Astrocyte of the cerebellum (primary cell): ENCODE results near the gene BMPR2.
"Not testable (repeated sequence)": the region's sequence is repeated elsewhere in the genome, so short reads cannot be mapped to it uniquely, and the experiment has no call there.

ENCODE experiments used
- DNase-seq: peaks from one replicate; pipeline ENCODE4 v3.0.0-alpha.2; 2011; ENCODE audit warnings: low read depth
- H3K4me3 ChIP-seq: 2 replicates; pipeline ENCODE4 v1.5.1; 2011; ENCODE audit warnings: mild to moderate bottlenecking, low read depth, low read length, moderate library complexity
- in situ Hi-C: cut with HindIII; loops from 2 replicates; pipeline ENCODE4 v1.10.0; 2017; ENCODE audit warnings: low sequenced_read_pairs
- TF ChIP-seq, protein P1 (sequence below): IDR thresholded peaks from 2 replicates; pipeline ENCODE4 v1.5.1; 2012; ENCODE audit warnings: low read length, low read depth, moderate library complexity, mild to moderate bottlenecking; ENCODE audit errors: missing control alignments

Gene BMPR2

DNA sequence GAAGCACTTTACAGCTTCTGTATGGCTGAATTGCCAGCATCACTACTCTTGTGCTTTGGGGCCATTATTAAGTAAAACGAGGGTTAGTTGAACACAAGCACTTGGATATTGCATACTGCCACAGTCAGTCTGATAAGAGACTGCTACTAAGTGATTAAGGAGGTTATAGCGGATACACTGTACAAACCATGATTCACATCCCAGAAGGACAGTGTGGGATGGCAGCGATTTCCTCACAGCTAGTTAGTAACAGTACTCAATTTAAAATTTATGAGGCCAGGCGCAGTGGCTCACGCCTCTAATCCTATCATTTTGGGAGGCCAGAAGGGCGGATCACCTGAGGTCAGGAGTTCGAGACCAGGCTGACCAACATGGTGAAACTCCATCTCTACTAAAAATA is 2.6 kb upstream of the BMPR2 start:
- no peak for DNase-seq
- no peak overlapping the region for H3K4me3 ChIP-seq
- in situ Hi-C loops, result no loop called here
- TF ChIP-seq, protein P1, sequence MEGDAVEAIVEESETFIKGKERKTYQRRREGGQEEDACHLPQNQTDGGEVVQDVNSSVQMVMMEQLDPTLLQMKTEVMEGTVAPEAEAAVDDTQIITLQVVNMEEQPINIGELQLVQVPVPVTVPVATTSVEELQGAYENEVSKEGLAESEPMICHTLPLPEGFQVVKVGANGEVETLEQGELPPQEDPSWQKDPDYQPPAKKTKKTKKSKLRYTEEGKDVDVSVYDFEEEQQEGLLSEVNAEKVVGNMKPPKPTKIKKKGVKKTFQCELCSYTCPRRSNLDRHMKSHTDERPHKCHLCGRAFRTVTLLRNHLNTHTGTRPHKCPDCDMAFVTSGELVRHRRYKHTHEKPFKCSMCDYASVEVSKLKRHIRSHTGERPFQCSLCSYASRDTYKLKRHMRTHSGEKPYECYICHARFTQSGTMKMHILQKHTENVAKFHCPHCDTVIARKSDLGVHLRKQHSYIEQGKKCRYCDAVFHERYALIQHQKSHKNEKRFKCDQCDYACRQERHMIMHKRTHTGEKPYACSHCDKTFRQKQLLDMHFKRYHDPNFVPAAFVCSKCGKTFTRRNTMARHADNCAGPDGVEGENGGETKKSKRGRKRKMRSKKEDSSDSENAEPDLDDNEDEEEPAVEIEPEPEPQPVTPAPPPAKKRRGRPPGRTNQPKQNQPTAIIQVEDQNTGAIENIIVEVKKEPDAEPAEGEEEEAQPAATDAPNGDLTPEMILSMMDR, result no peak

DNA sequence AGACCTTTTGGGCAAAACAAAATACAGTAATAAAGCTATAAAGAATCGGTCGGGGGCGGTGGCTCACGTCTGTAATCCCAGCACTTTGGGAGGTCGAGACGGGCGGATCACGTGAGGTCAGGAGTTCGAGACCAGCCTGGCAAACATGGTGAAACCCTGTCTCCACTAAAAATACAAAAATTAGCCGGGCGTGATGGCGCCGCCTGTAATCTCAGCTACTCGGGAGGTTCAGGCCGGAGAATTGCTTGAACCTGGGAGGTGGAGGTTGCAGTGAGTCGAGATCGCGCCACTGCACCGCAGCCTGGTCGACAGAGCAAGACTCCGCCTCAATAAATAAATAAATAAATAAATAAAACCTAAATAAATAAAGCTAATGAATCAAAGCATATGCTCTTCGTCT is 1.7 kb upstream of the BMPR2 start:
- in situ Hi-C loops, DNase-seq, H3K4me3 ChIP-seq: not testable (repeated sequence)

DNA sequence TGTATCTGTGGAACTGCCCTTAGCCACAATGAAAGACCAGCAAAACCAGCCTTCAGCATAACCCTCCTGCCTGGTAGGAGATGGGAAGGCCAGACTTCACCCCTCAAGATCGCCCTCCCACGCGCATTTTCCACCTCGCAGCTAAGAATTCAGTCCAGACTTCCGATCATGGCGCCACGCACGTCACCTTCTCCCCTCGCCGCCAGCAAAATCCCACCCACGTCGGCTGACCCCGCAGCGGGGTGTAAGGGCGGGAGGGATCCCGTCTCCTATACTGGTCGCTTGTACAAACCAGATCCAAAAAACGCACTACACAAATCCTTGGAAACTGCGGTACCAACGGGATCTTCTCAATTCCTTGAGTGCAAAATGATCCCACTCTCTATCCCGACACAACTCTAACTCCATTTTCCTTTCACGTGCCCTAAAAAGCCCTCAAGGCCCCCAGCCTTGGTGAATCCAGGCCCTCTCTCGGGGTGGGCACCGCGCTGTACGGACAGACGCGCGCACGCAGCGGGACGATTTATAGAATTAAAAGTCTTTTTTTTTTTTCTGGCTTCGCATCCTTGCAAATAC is 1.0 kb upstream of the BMPR2 start:
- TF ChIP-seq, protein P1, result no peak
- in situ Hi-C loops, result no loop called here
- peak overlapping the region; percentile 98 for H3K4me3 ChIP-seq
- peak; percentile 51 for DNase-seq

DNA sequence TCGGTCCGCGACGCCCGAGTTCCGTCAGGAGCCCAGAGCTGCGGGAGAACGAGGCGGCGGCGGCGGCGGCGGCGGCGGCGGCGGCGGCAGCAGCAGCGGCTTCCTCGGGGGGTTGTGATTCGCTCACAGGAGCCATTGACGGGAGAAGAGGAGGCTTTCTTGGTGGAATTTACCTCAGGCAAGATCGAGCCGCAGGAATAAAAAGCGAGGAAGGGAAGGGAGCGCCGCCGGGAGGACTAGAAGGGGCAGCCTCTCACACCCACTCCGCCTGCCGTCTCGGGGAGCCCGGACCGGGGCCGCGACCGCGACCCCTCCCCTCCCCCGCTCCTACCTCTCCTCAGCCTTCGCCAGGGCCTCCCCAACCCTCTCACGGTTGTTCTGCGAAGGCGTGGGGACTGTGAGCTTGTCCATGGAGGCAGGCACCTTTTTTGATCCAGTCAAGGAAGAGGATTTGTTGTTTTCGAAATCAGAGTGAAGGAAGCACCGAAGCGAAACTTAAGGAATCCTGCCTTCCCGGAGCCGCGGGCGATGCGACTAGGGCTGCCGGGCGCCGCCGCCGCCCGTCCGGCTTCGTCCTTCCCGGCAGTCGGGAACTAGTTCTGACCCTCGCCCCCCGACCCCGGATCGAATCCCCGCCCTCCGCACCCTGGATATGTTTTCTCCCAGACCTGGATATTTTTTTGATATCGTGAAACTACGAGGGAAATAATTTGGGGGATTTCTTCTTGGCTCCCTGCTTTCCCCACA is 506 bp downstream of the BMPR2 start:
- DNase-seq, result peak; percentile 13
- in situ Hi-C loops, result no loop called here
- peak overlapping the region; percentile 98 for H3K4me3 ChIP-seq
- TF ChIP-seq, protein P1, result no peak

DNA sequence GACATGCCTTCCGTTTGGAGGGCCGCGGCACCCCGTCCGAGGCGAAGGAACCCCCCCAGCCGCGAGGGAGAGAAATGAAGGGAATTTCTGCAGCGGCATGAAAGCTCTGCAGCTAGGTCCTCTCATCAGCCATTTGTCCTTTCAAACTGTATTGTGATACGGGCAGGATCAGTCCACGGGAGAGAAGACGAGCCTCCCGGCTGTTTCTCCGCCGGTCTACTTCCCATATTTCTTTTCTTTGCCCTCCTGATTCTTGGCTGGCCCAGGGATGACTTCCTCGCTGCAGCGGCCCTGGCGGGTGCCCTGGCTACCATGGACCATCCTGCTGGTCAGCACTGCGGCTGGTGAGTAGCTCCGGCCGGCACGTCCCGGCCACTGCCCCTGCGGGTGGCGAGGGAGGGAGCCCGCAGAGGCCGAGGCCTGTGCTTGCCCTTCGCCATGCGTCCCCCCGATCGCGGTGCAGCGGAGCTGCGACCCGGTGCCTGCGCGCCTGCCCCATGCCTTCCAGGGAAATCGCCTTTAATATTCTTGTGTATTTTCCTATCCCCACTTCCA is 1.2 kb downstream of the BMPR2 start:
- TF ChIP-seq, protein P1, result no peak
- no peak for DNase-seq
- H3K4me3 ChIP-seq, result peak overlapping the region; percentile 98
- in situ Hi-C loops, result no loop called here

DNA sequence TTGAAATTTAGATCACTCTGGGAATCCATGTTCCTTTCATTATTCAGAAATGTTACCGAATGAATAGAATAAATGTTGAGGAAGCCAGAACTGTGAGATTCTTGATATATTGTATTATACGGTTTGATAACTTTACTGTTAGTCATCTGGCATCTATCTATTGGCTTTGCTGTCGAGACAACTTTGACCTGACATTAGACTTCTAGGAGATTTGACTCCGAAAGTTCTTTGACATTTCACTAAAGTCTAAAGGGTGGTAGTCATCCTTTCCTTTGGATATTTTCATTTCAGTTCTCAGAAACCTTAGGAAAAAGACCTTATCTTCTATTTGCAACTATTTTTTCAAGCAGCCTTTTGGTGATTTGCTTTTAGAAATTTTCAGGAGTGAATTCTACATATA is 1.9 kb downstream of the BMPR2 start:
- H3K4me3 ChIP-seq, result peak overlapping the region; percentile 98
- no peak for DNase-seq
- in situ Hi-C loops, result no loop called here
- TF ChIP-seq, protein P1, result no peak
